Measurements from ENCODE around the gene TNF.

DNA sequence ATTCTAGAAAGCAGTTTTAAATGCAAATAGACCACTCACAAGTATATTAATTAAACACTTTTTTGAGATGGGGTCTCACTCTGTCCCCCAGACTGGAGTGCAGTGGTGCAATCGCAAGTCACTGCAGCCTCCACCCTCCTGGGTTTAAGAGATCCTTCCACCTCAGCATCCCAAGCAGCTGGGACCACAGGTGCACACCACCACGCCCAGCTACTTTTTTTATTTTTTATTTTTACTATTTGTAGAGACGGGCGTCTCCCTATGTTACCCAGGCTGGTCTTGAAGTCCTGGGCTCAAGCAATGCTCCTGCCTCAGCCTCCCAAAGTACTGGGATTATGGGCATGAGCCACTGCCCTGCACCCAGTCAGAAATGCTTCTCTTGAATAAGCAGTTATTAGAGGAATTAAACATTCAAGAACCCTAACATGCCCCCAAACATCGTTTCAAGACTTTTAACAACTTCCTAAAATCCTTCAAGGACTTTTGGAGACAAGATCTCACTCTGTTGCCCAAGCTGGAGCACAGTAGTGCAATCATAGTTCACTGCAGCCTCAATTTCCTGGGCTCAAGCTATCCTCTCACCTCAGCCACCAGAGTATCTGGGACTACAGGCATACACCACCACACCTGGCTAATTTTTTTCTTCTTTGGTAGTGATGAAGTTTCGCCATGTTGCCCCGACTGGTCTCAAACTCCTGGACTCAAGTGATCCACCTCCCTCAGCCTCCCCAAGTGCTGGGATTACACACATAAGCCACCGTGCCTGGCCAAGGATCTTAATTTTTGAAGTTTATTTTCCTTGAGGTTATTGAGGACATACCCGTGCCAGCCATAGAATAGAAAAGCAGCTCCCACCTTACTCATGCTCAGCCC is 43.4 kb upstream of the TNF start:
- TF ChIP-seq ZNF37A (tag by site-specific recombination; IDR thresholded peaks at IDR 0.05), result no peak
- no peak for TF ChIP-seq CTCF (tag by site-specific recombination; IDR thresholded peaks at IDR 0.05)
- TF ChIP-seq ZNF10 (tag by site-specific recombination; IDR thresholded peaks at IDR 0.05), result no peak
- TF ChIP-seq MEIS1 (CRISPR knock-in tag; IDR thresholded peaks at IDR 0.05; ENCODE audit: borderline replicate concordance), result no peak
- TF ChIP-seq KLF16 (tag by site-specific recombination; IDR thresholded peaks at IDR 0.05), result no peak
- no peak for TF ChIP-seq ZNF133 (tag by site-specific recombination; IDR thresholded peaks at IDR 0.05)
- no peak for TF ChIP-seq ZNF274 (IDR thresholded peaks at IDR 0.05; ENCODE audit: low read length)
- no peak for TF ChIP-seq ZNF274 (tag by site-specific recombination; IDR thresholded peaks at IDR 0.05; ENCODE audit: borderline replicate concordance)
- no peak for TF ChIP-seq FEZF1 (tag by site-specific recombination; IDR thresholded peaks at IDR 0.05)
- no peak for TF ChIP-seq TCF7L2 (IDR thresholded peaks at IDR 0.05; ENCODE audit: borderline replicate concordance, low read depth, low read length)
- no peak for TF ChIP-seq SCRT1 (tag by site-specific recombination; IDR thresholded peaks at IDR 0.05; ENCODE audit: borderline replicate concordance)
- TF ChIP-seq, protein P1, sequence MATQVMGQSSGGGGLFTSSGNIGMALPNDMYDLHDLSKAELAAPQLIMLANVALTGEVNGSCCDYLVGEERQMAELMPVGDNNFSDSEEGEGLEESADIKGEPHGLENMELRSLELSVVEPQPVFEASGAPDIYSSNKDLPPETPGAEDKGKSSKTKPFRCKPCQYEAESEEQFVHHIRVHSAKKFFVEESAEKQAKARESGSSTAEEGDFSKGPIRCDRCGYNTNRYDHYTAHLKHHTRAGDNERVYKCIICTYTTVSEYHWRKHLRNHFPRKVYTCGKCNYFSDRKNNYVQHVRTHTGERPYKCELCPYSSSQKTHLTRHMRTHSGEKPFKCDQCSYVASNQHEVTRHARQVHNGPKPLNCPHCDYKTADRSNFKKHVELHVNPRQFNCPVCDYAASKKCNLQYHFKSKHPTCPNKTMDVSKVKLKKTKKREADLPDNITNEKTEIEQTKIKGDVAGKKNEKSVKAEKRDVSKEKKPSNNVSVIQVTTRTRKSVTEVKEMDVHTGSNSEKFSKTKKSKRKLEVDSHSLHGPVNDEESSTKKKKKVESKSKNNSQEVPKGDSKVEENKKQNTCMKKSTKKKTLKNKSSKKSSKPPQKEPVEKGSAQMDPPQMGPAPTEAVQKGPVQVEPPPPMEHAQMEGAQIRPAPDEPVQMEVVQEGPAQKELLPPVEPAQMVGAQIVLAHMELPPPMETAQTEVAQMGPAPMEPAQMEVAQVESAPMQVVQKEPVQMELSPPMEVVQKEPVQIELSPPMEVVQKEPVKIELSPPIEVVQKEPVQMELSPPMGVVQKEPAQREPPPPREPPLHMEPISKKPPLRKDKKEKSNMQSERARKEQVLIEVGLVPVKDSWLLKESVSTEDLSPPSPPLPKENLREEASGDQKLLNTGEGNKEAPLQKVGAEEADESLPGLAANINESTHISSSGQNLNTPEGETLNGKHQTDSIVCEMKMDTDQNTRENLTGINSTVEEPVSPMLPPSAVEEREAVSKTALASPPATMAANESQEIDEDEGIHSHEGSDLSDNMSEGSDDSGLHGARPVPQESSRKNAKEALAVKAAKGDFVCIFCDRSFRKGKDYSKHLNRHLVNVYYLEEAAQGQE (tag by site-specific recombination; IDR thresholded peaks at IDR 0.05), result no peak
- TF ChIP-seq ZNF830 (tag by site-specific recombination; IDR thresholded peaks at IDR 0.05; ENCODE audit: low read depth), result no peak
